ENCODE data around the gene THAP9.
"Not testable (repeated sequence)": the region's sequence is repeated elsewhere in the genome, so short reads cannot be mapped to it uniquely, and the experiment has no call there.

THAP9 gene

DNA sequence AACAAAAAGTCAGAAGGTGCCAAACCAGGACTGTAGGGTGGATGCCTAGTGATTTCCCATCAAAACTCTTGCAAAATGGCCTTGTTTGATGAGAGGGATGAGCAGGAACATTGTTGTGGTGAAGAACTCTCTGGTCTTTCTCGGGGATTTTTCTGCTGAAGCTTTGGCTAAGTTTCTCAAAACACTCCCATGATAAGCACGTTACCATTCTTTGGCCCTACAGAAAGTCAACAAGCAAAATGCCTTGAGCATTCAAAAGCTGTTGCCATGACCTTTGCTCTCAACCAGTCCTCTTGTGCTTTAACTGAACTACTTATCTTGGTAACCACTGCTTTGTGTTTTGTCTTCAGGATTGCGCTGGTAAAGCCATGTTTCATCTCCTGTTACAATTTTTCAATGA, 6.6 kb upstream of the THAP9 start:
- no peak for DNase-seq

DNA sequence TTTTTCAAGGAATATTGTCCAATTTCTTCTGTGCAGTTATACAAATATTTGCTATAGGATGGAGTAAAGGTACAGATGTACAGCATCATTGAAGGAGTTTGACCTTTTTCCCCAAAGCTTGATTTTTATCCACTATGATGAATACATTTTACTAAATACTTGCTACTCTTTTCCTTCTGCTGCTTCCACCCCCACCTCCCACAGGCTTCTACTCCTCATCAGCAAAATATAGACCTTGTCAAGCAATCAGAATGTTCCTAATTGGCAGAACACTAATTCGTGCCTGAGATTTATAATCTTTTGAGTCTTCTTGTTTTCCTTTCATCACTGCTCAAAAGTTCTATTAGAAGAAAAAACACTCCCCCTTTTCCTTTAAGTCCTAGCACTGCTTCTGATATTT, 3.8 kb upstream of the THAP9 start:
- DNase-seq, result no peak

DNA sequence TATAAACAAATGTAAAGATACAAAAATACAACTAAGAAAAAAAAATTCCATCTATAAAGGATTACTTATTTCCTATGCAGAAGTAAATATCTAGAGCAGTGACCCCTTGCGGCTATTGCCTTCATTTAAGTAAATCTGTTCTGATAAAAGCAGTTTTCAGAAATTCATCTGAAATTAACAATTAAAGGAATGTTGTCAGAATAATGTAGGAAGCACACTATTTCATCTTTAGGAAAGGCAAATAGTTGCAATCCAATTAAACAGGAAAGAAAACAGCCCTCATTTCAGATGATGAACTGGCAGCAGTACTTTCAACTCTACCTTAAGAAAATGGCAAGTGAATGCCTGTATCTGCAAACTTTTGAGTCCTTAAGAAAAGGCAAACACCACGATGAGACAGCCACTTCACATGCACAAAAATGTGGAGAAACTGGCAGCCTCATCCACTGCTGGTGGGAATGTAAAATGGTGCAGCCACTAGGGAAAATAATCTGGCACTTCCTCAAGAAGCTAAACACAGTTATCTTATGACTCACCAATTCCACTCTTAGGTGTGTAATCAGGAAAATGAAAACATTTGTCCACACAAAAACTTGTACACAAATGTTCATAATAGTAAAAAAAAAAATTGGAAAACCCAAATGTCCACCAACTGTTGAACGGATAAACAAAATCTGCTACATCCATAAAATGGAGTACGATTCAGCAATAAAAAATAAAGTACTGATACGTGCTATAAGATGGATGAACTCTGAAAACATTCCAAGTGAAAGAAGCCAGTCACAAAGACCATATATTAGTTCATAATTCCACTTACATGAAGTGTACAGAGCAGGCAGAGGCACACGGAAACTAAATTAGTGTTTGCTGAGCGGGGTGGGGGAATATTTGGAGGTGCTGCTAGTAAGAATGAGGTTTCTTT, 2.0 kb upstream of the THAP9 start:
- no peak for DNase-seq

DNA sequence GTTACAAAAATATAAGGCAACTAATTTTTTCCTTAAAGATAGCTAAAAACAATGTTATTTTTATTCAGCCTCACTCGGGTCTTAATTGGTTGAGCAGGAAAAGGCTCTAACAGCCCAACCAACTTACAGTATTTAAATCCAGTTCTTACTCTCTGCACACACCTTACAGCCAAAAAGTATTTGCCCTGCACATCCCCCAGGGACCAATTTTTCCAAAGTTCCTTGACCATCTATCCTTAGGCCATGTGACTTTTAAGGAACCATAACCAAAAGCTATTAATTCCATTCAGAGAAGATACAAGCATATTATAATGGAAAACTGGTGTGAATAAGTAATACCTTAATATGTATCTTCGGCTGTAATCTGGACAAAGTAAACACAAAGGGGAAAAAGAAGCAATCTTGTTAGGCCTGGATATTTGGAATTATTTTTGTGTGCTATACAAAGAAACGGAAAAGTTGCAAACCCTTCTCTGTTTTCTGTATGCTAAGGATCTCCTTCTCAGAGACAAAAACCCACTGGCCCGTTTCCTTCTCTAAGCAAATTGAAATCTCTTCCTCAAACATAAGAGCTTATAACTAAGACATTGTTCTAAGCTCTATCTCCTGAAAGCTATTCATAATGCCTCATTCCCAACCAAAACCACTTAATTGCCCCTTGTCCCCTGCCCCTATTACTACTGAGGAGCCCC, 1.0 kb upstream of the THAP9 start:
- no peak for DNase-seq

GRCh38 chr4:82900066-82900410, 497 bp upstream of the THAP9 start:
- DNase-seq, result no peak

DNA sequence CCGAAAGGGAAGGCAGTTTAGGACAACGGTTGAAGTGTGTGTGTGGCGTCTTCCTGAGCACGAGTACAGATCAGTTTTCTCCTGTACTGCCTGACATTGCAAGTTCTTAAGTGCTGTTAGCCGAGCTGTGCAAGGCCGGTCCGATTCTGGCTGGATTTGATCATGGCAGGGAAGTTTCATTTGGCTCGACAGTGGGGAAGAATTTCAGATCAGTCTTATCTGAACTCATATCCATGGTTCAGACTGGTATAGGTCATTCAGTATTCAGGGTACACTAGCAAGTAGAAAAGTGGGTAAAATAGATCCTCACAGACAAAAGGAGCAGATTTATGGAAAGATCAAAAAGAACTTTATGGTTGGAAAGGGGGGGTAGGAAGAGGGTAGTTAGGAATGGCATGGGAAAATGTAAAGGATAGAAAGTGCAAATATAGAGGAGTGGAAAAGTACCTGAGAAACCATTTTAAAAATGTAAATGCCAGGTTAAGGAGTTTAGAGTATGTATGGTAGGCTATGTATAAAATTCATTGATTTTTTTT, 716 bp downstream of the THAP9 start:
- no peak for DNase-seq

DNA sequence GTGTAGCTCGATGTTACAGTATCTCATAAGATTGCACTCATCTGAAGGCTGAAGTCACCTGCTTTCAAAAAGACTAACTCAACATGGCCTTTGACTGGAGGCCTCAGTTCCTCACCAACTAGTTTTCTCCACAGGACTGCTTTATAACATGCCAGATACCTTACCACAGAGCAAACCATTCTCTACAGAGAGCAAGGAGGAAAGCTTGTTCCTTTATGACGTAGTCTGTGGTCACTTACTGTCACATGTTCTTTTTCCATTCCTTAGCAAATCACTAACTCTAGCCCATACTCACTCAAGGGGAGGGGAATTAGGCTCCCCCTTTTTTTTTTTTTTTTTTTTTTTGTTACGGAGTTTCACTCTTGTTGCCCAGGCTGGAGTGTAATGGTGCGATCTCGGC, 3.2 kb downstream of the THAP9 start:
- DNase-seq, result no peak

DNA sequence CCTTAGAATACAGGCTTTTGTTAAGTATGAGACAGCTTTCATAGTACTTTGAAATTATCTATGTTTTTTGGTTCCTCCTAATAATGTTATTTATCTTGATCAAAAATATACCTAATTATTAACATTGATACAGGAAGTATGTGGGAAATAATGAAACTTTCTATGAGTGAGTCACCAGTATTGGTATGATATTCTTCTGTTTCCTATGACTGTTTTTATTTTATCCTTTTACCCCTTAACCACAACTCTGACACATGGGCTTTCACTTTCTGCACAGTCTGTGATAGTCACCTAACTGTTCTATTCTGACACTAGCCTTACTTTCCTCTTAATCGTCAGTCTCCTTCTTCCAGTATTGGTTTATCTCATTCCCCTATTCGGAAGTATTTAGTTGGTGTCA, 4.7 kb downstream of the THAP9 start:
- DNase-seq, result no peak

- no peak for DNase-seq
Measured at GRCh38 chr4:82906469-82906868, 5.9 kb downstream of the THAP9 start.

DNA sequence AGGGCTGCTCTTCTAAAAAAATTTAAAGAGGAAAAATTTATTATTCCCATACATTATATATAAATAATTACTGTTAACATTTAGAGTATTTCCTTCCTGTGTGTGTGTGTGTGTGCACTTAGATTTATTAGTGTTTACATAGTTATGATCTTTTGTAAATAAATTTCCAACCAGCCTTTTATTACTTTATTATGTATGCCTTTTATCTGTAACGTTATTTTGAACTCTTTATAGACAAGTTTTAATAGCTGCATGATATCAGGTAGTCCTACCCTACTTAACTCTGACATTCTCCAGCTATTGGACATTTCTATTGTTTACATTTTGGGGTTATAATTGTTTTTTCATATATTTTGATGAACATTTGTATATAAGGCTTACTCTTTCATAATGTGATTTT, 8.8 kb downstream of the THAP9 start:
- no peak for DNase-seq

DNA sequence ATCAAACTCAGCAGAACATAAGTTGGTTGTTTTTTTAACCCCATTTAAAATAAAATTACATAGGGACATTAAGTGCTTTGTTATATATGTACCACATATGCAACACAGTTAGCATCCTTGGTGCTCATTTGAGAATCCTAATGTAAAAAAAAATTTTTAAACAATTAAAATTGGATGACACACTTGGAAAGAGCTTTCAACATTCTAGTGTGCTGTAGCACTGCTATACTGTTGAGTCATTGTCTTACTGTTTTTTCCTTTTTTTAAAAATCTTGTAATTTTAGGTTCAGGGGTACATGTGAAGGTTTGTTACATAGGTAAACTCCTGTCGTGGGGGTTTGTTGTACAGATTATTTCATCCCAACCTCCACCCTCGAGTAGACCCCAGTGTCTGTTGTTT, 12.8 kb downstream of the THAP9 start:
- no peak for DNase-seq

DNA sequence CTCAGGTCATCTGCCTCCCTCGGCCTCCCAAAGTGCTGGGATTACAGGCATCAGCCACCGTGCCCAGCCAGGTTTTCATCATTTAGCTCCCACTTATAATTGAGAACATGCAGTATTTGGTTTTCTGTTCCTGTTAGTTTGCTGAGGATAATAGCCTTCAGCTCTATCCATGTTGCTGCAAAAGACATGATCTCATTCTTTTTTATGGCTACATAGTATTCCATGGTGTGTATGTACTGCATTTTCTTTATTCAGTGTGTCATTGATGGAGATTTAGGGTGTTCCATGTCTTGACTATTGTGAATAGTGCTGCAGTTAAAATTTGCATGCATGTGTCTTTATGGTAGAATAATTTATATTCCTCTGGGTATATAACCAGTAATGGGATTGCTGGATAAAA, 13.4 kb downstream of the THAP9 start:
- DNase-seq, result not testable (repeated sequence)

GRCh38 chr4:82918091-82918490, 17.6 kb downstream of the THAP9 start:
- DNase-seq, result no peak

DNA sequence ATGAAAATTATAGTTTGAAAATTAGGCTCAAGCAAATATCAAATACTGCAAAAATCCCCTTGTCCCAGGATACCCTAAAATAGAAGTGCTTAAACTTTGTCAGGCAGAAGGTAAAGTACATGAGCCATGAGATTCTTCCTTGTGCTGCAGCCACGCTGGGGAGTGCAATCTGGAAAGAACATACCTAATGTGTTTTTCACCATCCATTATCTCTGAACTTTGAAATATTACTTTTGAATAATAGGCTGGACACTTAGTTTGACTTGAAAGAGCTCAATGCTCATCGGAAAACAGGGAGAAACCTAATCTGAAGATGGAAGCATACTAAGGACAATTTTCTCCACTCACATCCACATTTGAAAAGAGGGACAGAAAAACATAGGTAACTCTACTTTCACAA, 18.9 kb downstream of the THAP9 start:
- no peak for DNase-seq

DNA sequence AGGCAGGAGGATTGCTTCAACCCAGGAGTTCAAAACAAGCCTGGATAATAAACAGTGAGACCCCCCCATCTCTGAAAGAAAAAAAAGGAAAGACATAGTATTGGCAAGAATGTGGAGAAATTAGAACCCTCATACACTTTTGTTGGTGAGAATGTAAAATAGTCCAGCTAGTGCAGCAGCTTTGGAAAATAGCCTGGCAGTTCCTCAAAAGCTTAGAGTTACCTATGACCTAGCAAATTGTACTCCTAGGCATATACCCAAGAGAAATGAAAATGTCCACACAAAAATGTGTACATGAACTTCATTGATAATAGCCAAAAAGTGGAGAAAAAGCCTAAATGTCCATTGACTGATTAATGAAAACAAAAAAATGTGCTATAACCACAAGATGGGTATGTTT, 21.3 kb downstream of the THAP9 start:
- no peak for DNase-seq

DNA sequence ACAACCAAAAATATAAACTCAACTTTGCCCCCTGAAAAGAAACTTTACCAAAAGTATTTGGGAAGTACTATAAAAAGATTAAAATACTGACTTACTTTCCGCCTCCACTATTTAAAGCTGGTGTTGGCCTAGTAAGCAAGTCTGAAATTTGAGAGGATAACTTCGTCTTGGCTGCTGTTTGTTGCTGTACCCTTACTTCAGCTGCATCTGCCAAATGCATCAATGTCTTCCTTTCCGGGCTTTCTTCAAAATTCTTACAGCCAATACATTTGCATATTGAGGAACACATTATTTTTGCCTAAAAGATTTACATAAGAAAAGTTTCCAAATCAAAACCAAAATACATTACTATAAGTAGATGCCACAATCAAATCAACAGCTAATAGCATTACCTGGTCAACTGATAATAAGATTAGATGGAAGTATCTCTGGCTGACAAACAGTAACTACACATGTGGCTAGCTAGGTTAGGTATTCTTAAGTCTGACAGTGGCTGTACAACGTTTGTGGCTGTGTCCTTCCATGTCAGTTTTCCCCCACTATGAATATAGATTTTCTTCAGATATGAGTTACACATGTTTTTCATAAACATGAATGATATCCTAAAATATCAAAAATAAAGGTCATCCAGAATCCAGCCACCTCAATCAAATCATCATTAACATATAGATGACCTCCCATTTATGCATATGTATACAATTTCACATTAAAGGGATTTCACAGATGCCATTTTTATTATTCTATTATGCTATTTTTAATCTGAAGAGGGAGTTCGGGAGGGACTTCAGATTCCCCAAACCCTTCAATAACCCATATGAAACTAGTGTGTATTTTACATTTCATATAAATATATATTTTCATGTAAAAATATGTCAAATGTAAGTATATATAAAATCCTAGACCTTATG, 30.6 kb downstream of the THAP9 start:
- no peak for DNase-seq

- no peak for DNase-seq
Measured at GRCh38 chr4:82934441-82934840, 33.9 kb downstream of the THAP9 start.

DNA sequence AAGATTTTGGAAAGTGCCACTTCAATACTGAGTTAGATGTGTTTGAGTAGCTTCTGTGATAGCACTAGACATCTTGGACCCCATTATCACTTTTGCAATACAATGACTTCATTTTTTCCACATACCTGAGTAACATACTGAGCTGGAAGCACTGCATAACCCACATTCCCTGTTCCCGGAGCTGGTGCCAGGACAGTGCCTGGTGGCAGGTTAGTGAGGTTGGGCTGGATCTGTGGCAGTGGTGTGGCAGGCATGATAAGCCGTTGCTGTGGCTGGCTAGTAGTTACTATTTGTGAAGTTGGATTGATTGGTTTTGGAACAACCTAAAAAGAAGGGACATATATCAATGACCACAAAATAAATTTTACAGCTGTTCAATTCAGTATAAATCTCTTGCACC, 38.9 kb downstream of the THAP9 start:
- DNase-seq, result no peak

DNA sequence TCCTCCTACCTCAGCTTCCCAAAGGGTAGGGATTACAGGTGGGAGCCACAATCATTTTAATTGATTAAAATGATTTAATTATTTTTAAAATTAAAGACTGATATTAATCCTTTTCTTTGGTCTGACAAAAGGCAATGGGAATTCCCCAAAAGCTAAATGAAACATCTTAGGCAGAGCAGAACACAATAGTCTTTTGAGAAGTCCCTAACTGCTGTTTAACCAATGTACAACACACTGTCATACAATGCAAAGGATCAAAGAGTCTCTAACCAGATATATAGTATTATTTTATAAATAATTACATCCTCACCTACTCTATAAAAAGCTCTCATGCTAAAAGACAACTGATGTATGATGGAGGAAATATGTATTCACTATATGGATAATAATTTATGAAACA, 47.0 kb downstream of the THAP9 start:
- no peak for DNase-seq

GRCh38 chr4:82948647-82949204, 48.2 kb downstream of the THAP9 start:
- no peak for DNase-seq

GRCh38 chr4:82951196-82951595, 50.7 kb downstream of the THAP9 start:
- no peak for DNase-seq

GRCh38 chr4:82954212-82954611, 53.7 kb downstream of the THAP9 start:
- DNase-seq, result no peak

- DNase-seq, result no peak
Measured at GRCh38 chr4:82957045-82957444, 56.5 kb downstream of the THAP9 start.

Data from right hindlimb (tissue), 1 donor.